Endometrium (tissue), 2 donors: Measurements from ENCODE around the gene FRY.

Source experiments
- FAIRE-seq: peaks from 2 replicates; lab custom pipeline; 2012; peaks lifted over from hg19 to GRCh38; lab: Jason Lieb, UNC
- donor health status: control.
- donor health status: control.

Gene FRY

DNA sequence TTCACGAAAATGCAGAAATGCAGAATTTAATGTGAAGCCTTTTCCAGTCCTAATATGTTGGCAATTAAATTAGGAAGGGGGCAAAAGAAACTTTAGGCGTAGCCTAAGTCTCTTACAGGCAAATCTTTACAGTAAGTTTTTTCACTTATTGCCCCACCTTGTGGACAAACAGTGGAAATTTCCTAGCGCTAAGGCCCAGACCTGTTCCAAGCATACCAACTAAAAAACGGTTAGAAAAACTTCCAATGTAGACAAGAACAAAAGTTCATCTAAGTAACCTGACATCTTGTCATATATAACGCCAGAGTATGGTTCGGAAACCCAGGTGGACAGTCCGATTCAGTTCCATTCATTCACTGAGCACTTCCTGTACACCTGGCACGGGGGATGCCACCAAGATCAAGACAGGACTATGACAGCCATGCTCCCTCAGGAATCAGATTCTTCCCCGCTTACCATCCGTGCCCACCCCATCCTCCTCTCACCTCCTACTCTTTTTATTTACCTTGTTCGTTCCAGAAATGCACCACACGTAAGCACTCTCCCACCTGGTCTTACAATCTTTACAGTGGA, 278.6 kb downstream of the FRY start:
- peak; percentile 64 for FAIRE-seq

DNA sequence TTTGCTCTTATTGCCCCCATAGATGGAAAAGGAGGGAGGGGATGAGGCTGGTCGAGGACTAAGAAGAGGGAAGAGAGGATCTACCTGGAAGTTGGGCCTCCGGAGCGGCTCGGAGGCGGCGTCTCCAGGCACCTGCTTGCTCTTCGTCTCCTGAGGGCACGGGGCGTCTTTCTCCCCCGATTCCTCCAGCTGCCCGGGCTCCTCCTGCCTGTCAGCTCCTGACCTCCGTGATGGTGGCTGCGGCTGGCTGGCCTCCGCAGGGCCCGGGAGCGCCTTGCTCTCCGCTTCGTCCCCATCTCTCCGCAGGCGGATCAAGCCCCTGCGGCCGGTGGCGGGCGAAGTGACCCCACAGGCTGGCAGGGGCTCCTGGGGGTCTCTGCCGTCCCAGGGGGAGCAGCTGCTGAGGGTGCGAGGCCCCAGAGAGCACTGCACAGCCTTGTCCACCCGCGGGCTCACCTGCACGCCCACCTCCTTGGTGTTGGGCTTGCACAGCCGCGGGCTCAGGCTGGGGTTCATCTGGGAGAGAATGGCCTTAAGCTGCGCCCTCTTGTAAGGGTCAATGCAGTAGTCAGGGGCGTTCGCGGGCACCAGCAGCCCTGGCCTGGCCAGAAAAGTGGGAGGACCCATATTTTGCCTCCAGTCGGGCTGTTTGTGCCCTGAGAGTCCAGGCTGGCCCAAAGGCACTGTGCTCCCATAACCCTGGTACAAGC, 279.8 kb downstream of the FRY start:
- FAIRE-seq = no peak

DNA sequence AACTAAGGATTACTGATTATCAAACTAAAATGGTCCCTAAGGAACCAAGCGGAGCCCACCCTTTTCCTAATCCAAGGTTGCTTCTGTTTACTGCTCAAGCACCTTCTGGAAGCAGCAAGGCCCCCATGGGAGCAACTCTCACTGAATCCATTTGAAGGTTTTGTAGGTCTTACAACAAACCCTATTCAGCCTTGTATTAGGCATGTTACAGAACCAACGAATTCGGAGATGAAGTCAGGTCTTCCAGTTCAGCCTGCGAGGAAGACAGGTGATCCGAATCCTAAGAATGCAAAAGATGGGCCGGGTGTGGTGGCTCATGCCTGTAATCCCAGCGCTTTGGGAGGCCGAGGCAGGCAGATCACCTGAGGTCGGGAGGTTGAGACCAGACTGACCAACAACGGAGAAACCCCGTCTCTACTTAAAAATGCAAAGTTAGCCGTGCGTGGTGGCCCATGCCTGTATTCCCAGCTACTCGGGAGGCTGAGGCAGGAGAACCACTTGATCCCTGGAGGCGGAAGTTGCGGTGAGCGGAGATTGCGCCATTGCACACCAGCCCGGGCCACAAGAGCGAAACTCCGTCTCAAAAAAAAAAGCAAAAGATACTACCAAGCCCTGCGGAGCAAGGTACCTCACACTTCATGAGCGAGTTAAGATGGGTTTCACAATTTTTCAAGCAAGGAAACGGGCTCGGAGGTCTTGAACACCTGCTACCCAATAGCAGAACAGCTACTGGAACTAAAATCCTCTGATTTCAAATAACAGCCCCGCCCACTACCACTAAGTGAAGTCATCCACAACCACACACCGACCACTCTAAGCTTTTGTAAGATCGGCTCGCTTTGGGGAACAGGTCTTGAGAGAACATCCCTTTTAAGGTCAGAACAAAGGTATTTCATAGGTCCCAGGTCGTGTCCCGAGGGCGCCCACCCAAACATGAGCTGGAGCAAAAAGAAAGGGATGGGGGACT, 283.0 kb downstream of the FRY start:
- no peak for FAIRE-seq

DNA sequence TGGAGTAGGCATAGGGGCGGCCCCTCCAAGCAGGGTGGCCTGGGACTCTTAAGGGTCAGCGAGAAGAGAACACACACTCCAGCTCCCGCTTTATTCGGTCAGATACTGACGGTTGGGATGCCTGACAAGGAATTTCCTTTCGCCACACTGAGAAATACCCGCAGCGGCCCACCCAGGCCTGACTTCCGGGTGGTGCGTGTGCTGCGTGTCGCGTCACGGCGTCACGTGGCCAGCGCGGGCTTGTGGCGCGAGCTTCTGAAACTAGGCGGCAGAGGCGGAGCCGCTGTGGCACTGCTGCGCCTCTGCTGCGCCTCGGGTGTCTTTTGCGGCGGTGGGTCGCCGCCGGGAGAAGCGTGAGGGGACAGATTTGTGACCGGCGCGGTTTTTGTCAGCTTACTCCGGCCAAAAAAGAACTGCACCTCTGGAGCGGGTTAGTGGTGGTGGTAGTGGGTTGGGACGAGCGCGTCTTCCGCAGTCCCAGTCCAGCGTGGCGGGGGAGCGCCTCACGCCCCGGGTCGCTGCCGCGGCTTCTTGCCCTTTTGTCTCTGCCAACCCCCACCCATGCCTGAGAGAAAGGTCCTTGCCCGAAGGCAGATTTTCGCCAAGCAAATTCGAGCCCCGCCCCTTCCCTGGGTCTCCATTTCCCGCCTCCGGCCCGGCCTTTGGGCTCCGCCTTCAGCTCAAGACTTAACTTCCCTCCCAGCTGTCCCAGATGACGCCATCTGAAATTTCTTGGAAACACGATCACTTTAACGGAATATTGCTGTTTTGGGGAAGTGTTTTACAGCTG, 283.9 kb downstream of the FRY start, which contains the start of the genes BRCA2 and ZAR1L:
Gene BRCA2, plus strand, starts transcription at position 271 of the 790 bp plus-strand sequence. CDS start 953 bp downstream, outside the sequence.
Gene ZAR1L, minus strand, starts transcription at position 126 of the 790 bp plus-strand sequence. CDS start 3,438 bp downstream, outside the sequence.
- FAIRE-seq = no peak

DNA sequence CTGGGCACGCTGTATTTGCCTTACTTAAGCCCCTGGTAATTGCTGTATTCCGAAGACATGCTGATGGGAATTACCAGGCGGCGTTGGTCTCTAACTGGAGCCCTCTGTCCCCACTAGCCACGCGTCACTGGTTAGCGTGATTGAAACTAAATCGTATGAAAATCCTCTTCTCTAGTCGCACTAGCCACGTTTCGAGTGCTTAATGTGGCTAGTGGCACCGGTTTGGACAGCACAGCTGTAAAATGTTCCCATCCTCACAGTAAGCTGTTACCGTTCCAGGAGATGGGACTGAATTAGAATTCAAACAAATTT, 284.4 kb downstream of the FRY start:
- no peak for FAIRE-seq

DNA sequence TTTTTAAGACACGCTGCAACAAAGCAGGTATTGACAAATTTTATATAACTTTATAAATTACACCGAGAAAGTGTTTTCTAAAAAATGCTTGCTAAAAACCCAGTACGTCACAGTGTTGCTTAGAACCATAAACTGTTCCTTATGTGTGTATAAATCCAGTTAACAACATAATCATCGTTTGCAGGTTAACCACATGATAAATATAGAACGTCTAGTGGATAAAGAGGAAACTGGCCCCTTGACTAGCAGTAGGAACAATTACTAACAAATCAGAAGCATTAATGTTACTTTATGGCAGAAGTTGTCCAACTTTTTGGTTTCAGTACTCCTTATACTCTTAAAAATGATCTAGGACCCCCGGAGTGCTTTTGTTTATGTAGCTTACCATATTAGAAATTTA, 284.9 kb downstream of the FRY start:
- FAIRE-seq = no peak

DNA sequence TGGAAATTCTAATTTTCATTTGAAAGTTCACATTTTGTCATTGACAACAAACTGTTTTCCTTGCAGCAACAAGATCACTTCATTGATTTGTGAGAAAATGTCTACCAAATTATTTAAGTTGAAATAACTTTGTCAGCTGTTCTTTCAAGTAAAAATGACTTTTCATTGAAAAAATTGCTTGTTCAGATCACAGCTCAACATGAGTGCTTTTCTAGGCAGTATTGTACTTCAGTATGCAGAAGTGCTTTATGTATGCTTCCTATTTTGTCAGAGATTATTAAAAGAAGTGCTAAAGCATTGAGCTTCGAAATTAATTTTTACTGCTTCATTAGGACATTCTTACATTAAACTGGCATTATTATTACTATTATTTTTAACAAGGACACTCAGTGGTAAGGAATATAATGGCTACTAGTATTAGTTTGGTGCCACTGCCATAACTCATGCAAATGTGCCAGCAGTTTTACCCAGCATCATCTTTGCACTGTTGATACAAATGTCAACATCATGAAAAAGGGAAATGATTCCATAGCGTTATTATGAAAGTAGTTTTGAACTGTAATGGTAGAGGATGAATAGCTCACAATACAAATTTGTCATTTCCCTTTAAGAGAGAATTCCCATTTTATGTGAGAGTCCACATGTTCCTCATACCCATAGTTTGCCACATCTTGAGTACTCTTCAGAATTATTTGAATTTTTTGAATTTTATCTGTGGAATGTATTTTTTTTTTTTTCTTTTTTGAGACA, 286.3 kb downstream of the FRY start:
- no peak for FAIRE-seq

DNA sequence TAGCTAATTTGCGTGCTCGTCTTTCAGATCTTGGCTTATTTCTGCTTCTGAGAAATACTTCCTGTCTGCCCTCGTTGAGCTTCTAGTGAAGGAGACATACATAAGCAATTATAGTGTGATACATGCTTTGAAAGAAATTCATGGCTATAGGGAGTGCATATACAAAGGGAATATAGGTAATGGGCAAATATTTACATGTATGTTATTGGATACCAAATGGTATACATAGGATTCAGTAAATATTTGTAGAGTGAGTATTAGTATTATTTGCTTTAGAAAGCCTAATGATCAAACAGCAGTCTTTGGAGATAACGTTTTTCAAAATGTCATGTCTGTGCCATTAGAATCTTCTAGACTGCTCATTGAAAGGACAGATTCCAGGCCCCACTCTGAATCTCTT, 289.0 kb downstream of the FRY start:
- no peak for FAIRE-seq

DNA sequence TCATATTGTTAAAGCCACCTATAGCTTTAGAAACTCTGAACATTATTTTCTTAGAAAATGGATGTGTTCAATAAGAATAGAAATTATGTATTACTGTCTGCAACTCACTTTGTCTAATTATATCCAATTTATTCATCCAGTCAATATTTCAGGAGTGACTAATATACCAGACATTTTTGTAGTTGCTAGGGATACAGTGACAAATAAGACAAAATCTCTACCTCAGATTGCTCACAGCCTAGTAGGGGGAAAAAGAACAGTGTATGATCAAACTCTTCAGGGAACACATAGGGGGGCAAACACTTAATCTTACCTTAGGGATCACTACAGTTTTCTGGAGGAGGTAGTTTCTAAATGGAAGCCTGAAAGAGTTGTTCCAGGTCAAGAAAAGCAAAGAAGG, 292.3 kb downstream of the FRY start:
- no peak for FAIRE-seq

DNA sequence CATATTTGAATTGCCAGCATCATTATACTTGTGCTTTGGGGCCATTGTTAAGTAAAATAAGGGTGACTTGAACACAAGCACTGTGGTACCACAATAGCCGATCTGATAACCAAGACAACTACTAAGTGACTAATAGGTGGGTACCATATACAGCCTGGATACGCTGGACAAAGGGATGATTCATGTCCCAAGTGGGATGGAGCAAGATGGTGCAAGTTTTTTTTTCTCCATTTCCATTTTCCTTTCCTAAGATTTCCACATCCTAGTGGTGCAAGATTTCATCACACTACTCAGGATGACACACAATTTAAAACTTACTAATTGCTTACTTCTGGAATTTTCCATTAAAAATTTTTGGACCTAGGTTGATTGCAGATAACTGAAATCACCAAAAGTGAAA, 298.9 kb downstream of the FRY start:
- FAIRE-seq = no peak

DNA sequence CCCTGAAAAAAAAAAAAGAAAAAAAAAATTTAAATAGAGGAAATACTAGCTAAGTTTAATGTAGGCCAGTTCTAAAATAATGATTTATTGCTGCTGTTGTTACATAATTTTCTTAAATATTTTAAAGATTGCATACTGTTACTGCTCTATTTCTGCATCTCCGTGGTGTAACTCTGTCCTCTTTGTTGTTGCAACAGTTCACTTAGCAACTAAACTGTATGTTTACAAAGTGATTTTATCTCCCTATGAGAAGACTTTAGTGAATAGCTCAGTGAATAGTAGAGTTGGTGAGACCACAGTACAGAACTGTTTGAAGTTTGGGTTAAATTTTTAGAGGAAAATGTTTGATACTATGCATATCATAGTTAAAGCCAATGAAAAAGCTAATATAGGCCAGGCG, 303.1 kb downstream of the FRY start:
- no peak for FAIRE-seq

DNA sequence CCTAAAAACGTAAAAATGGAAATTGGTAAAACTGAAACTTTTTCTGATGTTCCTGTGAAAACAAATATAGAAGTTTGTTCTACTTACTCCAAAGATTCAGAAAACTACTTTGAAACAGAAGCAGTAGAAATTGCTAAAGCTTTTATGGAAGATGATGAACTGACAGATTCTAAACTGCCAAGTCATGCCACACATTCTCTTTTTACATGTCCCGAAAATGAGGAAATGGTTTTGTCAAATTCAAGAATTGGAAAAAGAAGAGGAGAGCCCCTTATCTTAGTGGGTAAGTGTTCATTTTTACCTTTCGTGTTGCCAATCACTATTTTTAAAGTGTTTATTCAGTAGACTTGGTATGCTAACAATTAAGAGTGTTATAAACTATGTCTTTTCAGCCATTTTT, 309.3 kb downstream of the FRY start:
- no peak for FAIRE-seq

DNA sequence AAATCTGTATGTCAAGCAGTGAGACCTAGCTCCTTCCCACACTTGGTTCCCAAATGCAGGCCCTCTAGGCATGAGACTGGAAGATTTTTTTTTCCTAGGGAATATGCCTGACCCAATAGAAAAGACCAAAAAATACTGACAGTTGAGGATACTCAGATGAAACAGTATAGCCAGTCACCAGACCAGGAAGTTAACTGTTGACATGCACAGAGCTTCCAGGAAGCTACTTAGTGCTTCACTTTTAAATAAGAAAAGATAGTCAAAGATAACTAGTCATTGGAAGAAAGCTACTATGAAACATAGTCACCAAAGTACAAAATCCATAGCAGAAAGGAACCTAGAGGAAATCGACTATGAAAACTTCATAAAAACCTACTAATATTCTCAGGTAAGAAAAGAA, 316.1 kb downstream of the FRY start:
- FAIRE-seq = no peak
